ENCODE results near the gene ZFAND3. TPM values are rescaled to one million over a fixed set of nuclear protein-coding genes. Genes with fewer than 3 reads are reported as not detected.

ZFAND3 gene
- total RNA-seq, 1 donor from 2014 or later = 131 TPM

DNA sequence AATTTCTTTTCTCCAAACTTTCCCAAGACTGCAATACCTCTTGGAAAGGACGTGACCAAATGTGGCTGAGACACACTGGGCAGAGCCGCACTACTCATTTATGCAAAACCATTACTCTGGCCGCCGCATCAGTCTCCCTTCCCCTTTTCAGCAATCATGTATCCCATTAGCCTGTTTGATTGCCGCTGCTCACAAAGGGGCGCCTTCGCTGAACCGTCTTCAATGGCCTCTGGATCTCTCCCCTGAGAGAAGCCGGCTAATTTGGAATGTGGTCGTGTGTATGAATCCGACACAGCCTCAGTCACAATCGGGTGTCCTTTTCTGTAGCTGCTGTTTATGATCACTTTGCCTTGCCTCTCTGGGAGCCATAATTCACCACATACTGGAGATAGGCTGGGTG, 361.1 kb downstream of the ZFAND3 start:
- FAIRE-seq = no peak
- H3K36me3 Mint-ChIP-seq (ENCODE audit: low read depth, unreplicated experiment) = peaks cover 1% of the 10 kb centered on the region
- H4K20me1 ChIP-seq (ENCODE audit: insufficient read depth, low read length) = no peaks in the 10 kb centered on the region
- H3K27ac ChIP-seq (ENCODE audit: low read depth, low read length) = no peak overlapping the region
- no peak overlapping the region for H3K4me3 ChIP-seq (ENCODE audit: insufficient read depth, low read depth, low read length)
- peaks cover 5% of the 10 kb centered on the region for H3K4me1 Mint-ChIP-seq (ENCODE audit: low read depth, unreplicated experiment)
- DNase-seq (ENCODE audit: low read depth) = no peak
- no peak overlapping the region for H3K9ac ChIP-seq (ENCODE audit: low read length)
- H2AFZ ChIP-seq (ENCODE audit: low read depth, low read length) = no peak overlapping the region
- no peaks in the 10 kb centered on the region for H3K79me2 ChIP-seq (ENCODE audit: insufficient read depth, low read length)
- no peaks in the 10 kb centered on the region for H3K9me3 ChIP-seq (ENCODE audit: insufficient read depth, low read depth, low read length)
- no peak overlapping the region for H3K4me3 Mint-ChIP-seq (ENCODE audit: unreplicated experiment)
- H3K9me3 Mint-ChIP-seq (ENCODE audit: unreplicated experiment) = no peaks in the 10 kb centered on the region
- no peaks in the 10 kb centered on the region for H3K36me3 ChIP-seq (ENCODE audit: insufficient read depth, low read length)
- H3K27me3 ChIP-seq (ENCODE audit: insufficient read depth, low read length) = no peaks in the 10 kb centered on the region
- H3K27ac Mint-ChIP-seq (ENCODE audit: unreplicated experiment) = no peak overlapping the region
- no peaks in the 10 kb centered on the region for H3K27me3 Mint-ChIP-seq (ENCODE audit: low read depth, unreplicated experiment)
- no peaks in the 10 kb centered on the region for H3K4me1 ChIP-seq (ENCODE audit: insufficient read depth, low read length)
- H3K4me2 ChIP-seq (ENCODE audit: low read length) = no peak overlapping the region
- no peak for TF ChIP-seq EZH2 (IDR thresholded peaks at IDR 0.05; ENCODE audit: insufficient read depth, low read length)
- TF ChIP-seq, protein P1, sequence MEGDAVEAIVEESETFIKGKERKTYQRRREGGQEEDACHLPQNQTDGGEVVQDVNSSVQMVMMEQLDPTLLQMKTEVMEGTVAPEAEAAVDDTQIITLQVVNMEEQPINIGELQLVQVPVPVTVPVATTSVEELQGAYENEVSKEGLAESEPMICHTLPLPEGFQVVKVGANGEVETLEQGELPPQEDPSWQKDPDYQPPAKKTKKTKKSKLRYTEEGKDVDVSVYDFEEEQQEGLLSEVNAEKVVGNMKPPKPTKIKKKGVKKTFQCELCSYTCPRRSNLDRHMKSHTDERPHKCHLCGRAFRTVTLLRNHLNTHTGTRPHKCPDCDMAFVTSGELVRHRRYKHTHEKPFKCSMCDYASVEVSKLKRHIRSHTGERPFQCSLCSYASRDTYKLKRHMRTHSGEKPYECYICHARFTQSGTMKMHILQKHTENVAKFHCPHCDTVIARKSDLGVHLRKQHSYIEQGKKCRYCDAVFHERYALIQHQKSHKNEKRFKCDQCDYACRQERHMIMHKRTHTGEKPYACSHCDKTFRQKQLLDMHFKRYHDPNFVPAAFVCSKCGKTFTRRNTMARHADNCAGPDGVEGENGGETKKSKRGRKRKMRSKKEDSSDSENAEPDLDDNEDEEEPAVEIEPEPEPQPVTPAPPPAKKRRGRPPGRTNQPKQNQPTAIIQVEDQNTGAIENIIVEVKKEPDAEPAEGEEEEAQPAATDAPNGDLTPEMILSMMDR (IDR thresholded peaks at IDR 0.05; ENCODE audit: insufficient read depth, low read depth, low read length) = no peak

DNA sequence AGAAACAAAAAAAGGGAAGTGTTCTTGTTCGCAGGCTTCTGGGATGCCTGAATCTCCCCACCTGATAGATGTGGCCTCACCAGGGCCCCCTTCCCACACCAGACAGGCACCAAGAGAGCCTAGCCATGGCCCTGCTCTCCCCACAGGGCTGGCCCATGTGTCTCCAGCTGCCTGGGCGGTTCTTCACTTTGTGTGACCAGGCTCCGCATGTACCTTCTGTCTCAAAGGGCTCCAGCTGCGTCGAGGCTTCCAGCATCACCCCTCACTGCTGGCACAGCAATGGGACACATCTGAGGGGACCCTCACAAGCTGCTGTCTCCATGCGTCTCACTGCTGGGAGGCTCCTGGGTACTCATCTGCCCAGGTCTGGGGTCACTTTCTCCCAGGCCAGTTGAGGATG, 362.9 kb downstream of the ZFAND3 start:
- Histone ChIP-seq H3K9me3 (ENCODE audit: insufficient read depth, low read depth, low read length) (no peaks in the 10 kb centered on the region), H3K79me2 (ENCODE audit: insufficient read depth, low read length) (no peaks in the 10 kb centered on the region), H4K20me1 (ENCODE audit: insufficient read depth, low read length) (no peaks in the 10 kb centered on the region), H3K27ac (ENCODE audit: low read depth, low read length) (no peak overlapping the region), H3K27me3 (ENCODE audit: insufficient read depth, low read length) (no peaks in the 10 kb centered on the region), H2AFZ (ENCODE audit: low read depth, low read length) (no peak overlapping the region), H3K36me3 (ENCODE audit: insufficient read depth, low read length) (no peaks in the 10 kb centered on the region), H3K4me3 (ENCODE audit: insufficient read depth, low read depth, low read length) (no peak overlapping the region), H3K4me2 (ENCODE audit: low read length) (no peak overlapping the region), H3K4me1 (ENCODE audit: insufficient read depth, low read length) (no peaks in the 10 kb centered on the region), H3K9ac (ENCODE audit: low read length) (no peak overlapping the region)
- Mint-ChIP-seq H3K27ac (ENCODE audit: unreplicated experiment) (no peak overlapping the region), H3K36me3 (ENCODE audit: low read depth, unreplicated experiment) (peaks cover 2% of the 10 kb centered on the region), H3K27me3 (ENCODE audit: low read depth, unreplicated experiment) (peaks cover 4% of the 10 kb centered on the region), H3K4me3 (ENCODE audit: unreplicated experiment) (no peak overlapping the region), H3K4me1 (ENCODE audit: low read depth, unreplicated experiment) (no peaks in the 10 kb centered on the region), H3K9me3 (ENCODE audit: unreplicated experiment) (peaks cover 5% of the 10 kb centered on the region)
- TF ChIP-seq, protein P1 (IDR thresholded peaks at IDR 0.05; ENCODE audit: insufficient read depth, low read depth, low read length) = no peak
- no peak for TF ChIP-seq EZH2 (IDR thresholded peaks at IDR 0.05; ENCODE audit: insufficient read depth, low read length)
- no peak for DNase-seq (ENCODE audit: low read depth)
- no peak for FAIRE-seq

DNA sequence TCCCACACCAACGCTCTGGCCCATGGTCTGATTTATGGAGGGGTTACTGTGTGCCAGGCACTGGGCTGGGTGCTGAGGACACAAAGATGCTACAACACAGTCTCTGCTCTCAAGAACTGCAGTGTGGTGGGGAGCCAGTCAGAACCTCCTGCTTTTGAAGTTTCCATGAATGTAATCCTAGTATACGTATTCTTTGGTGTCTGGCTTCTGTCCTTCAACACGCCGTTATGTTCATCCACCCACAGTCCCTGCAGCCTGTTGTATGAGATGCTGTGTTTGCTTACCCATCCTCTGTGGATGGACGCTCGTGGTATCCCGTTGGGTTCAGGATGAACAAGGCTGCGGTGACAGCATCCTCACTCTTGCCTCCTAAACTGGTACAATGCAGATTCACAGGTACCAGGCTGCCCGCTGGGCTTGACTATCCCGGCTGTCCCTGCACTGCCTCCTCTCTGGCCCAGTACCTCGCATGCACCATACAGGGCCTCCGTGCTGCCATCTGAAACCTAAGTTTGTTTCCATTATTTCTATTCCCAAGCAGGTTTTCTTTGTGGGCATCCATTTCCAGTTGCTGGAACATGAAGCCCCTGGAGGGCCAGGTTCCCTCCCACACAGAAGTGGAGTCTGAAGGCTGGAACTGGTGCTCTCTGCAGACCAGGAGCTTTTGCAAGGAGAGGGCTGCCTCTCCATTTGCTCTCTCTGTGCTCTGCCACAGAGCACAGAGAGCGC, 364.5 kb downstream of the ZFAND3 start:
- no peak for FAIRE-seq
- Histone ChIP-seq H3K4me2 (ENCODE audit: low read length) (no peak overlapping the region), H2AFZ (ENCODE audit: low read depth, low read length) (no peak overlapping the region), H3K4me1 (ENCODE audit: insufficient read depth, low read length) (no peaks in the 10 kb centered on the region), H3K9ac (ENCODE audit: low read length) (no peak overlapping the region), H3K79me2 (ENCODE audit: insufficient read depth, low read length) (no peaks in the 10 kb centered on the region), H3K27ac (ENCODE audit: low read depth, low read length) (no peak overlapping the region), H3K27me3 (ENCODE audit: insufficient read depth, low read length) (no peaks in the 10 kb centered on the region), H3K9me3 (ENCODE audit: insufficient read depth, low read depth, low read length) (no peaks in the 10 kb centered on the region), H3K4me3 (ENCODE audit: insufficient read depth, low read depth, low read length) (no peak overlapping the region), H4K20me1 (ENCODE audit: insufficient read depth, low read length) (no peaks in the 10 kb centered on the region), H3K36me3 (ENCODE audit: insufficient read depth, low read length) (no peaks in the 10 kb centered on the region)
- DNase-seq (ENCODE audit: low read depth) = no peak
- Mint-ChIP-seq H3K27ac (ENCODE audit: unreplicated experiment) (no peak overlapping the region), H3K9me3 (ENCODE audit: unreplicated experiment) (peaks cover 5% of the 10 kb centered on the region), H3K4me3 (ENCODE audit: unreplicated experiment) (no peak overlapping the region), H3K4me1 (ENCODE audit: low read depth, unreplicated experiment) (no peaks in the 10 kb centered on the region), H3K36me3 (ENCODE audit: low read depth, unreplicated experiment) (peaks cover 6% of the 10 kb centered on the region), H3K27me3 (ENCODE audit: low read depth, unreplicated experiment) (peaks cover 8% of the 10 kb centered on the region)
- TF ChIP-seq, protein P1 (IDR thresholded peaks at IDR 0.05; ENCODE audit: insufficient read depth, low read depth, low read length) = no peak
- TF ChIP-seq EZH2 (IDR thresholded peaks at IDR 0.05; ENCODE audit: insufficient read depth, low read length) = no peak

All from astrocyte (in vitro differentiated cells and primary cell).